HG02763 (cell line): ENCODE results near the gene LYSMD4.
"Not testable (repeated sequence)": the region's sequence is repeated elsewhere in the genome, so short reads cannot be mapped to it uniquely, and the experiment has no call there.

Experiments used
- ATAC-seq: cut with Tn5 transposase; IDR thresholded peaks from one replicate; pipeline ENCODE4 v1.9.1; 2021; ENCODE audit warnings: mild to moderate bottlenecking, moderate library complexity; ENCODE audit not compliant: unreplicated experiment

Gene LYSMD4

GRCh38 chr15:99733268-99734039 lies at the start of gene LYSMD4:
TSS of gene LYSMD4 (minus strand) at chr15:99733437. CDS start at chr15:99731999, 1,438 bp downstream.
- peak; percentile 99 for ATAC-seq

GRCh38 chr15:99782029-99782428 lies 48.8 kb upstream of the LYSMD4 start:
- not testable (repeated sequence) for ATAC-seq

DNA sequence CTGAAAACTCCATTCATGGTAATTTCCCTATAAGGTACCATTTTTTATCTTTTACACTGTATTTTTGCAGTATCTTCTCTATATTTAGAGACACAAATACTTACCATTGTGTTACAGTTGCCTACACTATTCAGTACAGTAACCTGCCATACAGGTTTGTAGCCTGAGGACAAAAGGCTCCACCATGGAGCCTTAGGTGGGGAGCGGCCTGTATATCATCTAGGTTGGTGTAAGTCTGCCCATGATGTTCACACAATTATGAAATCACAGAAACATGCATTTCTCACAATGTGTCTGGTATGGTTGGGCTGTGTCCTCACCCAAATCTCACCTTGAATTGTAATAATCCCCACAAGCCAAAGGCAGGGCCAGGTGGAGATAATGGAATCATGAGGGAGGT lies 43.9 kb upstream of the LYSMD4 start:
- ATAC-seq, result no peak

GRCh38 chr15:99764522-99764921 lies 31.3 kb upstream of the LYSMD4 start:
- no peak for ATAC-seq

DNA sequence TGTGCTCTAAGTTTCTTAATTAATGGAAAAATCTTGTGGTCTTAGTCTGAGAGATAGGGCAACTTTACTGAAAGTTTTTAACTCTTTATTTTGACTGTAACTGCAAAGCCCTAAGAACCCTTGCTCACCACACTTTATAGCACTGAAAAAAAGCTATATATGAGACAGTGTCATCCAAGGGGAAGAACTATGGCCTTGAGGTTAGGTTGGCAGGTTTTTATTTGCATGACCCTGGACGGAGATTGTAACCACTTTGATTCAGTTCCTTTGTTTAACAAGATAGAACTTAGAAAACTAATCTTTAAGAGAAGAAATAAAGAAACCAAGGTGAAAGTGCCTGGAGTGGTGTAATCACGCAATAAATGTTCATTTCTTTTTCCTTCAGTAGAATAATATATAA lies 30.6 kb upstream of the LYSMD4 start:
- no peak for ATAC-seq

- no peak for ATAC-seq
These were observed 29.1 kb upstream of the LYSMD4 start for GRCh38 chr15:99762288-99762687.

DNA sequence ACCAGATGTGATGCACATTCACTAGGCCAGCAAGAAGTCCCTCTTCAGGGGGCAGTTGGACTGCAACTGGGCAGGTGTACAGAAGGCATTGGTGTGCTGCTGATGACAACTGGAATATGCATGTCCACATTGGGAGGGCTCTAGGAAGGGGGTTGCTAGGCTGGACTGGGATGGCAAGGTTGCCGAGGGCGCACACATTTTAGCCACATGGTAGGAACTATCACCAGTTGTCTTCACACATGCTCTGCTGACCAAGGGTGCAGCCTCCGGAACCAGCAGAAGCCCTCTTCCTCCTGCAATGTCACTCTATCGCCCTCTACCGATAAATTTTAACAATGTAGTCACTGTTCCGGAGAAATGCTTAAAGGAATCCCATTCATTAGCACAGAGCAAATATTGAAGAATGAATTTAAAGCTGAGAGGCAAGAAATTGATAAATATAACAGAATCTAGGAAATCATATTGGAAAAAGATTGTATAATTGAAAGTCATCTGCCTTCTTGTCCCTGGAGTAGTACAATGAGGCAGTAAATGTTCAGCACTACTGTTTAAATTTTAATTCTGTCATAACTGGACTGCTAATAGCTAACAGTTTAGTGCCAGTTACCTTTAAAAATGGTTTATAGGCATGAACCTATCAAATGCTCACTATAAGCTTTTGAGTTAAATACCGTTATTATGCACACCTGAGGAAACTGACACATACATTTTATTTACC lies 22.6 kb upstream of the LYSMD4 start:
- peak; percentile 88 for ATAC-seq

DNA sequence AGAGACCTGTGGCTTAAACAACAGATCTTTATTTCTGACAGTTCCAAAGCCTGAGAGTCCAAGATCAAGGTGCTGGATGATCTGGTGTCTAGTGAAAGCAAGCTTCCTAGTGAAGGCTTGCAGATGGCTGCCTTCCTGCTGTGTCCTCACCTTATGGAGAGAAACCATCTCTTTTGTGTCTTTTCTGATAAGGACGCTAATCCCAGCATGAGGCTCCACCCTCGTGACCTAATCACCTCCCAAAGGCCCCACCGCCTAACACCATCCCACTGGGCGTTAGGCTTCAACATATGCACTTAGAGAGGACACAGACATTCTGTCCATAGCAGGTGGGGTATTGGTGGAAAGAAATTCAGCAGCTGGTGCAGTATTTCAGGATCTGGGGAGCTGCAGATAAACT lies 19.8 kb upstream of the LYSMD4 start:
- ATAC-seq, result no peak

DNA sequence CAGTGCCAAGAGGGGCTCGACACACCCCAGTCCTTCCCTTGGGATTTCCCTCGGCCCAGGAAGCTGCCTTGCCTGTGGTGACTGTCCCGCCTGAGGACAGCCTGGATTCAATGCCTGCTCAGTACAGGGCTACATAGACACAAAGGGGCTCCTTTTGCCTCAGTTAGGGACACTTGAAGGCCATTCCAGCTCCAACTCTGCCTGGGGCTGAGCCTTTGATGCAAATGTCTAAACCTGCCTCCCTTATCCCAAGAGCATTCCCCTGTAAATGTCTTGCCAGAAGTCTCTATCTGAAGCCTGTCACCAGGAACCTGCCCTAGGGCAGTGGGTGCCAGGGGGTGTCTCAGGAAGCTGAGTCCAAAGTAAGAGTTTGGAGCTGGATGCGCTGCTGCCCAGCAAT lies 19.3 kb upstream of the LYSMD4 start:
- no peak for ATAC-seq

DNA sequence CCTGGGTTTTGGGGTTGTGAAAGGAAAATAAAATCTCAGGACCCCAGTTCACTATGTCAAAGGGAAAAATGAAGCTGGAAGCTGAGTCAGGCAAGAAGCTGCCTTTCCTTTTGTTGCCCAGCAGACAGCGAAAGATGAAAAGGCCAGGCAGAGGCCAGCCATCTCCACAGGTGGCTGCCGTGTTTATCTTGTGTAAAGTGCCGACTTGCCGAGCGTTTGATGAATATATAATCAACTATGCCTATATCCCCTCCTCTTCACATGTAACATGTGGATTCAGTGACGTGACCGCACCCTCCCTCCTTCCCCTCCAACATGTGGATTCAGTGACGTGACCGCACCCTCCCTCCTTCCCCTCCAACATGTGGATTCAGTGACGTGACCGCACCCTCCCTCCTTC lies 17.1 kb upstream of the LYSMD4 start:
- ATAC-seq, result not testable (repeated sequence)

DNA sequence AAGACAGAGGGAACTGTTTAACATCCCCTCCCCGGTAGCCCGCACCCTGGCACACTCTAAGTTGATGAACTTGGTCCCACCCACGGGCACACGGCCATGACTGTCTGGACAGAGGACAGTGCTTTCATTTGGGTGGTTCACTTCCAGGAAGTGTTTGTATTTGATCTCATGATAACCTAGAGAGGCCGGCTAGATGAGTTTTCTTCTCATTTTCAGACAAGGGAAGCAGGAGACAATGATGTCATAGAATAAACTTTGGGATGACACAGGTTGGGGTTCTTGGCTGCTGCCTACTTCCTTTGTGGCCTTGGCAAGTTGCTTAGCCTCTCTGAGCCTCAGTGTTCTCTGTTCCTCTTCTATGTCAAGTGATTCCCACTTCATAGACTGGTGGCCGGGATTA lies 16.1 kb upstream of the LYSMD4 start:
- ATAC-seq, result no peak

- no peak for ATAC-seq
These were observed 12.3 kb upstream of the LYSMD4 start for GRCh38 chr15:99745370-99746086.

DNA sequence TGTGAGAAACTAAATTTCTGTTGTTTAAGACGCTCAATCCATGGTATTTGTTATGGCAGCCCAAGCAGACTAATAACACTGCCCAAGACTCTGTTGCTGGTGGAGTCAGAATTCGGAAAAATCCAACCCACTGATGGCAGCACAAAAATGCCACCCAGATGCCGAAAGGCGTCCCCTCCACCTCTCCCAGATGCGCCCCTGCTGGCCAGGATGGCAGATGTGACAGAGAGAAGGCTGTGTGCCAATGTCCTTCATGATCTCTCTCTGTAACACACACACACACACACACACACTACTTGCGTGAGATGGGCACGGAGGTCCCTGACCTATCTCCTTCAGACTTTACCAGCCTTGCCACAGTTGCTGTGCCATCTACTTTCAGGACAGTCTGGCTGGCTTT lies 10.9 kb upstream of the LYSMD4 start:
- no peak for ATAC-seq

DNA sequence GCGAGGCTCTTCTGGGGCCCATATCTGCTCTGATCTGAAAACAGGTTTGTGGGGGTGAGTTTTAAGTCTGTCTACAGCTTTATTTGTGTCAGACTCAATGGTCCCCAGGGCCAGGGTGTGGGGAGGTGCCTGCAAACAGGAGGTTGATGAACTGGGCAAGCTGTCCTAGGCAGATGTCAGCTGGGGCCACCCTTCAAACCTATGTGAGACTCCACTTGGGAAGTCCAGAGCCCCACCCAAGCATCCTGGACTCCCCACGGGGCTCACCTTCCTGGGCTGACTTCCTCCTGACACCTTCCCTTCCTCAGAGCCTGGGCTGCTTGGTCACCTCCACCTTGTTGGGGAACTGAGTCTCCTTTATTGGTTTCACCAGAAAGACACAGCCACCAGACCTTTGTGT lies 8.6 kb upstream of the LYSMD4 start:
- ATAC-seq, result no peak

DNA sequence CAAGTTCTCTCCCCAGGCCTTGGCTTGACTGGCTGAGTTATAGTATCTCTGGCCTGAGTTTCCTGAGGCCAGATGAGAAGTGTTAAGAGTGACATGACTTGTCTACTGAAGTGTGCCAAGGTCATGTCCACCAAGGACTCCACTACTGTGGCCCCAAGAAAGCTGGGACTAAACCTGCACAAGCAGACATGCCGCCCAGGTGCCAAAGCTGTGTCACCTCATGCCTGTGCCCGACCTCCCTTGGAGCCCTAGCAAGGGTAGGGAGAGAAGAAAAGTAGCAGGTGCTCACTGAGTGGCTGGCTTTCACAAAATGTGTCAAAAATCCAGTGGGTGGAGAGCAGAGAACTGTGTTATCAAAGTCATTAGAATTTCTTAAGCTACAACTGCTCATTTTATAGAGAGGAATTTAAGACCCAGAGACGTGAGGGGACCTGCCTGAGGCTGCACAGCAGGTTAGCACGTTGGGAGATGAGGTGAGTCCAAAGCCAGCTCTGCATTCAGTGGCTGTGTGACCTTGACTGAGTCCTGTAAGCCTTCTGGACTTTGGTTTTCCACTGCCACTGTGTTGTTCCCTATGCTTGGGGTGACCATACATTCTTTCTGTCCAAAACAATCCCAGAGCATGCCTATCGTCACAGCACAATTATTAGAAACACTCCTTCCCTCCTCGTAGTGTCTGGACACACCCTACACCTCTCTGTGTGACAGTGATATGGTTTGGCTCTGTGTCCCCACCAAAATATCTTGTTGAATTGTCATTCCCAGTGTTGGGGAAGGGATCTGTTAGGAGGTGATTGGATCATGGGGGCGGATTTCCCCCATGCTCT lies 5.0 kb upstream of the LYSMD4 start:
- no peak for ATAC-seq

- ATAC-seq, result no peak
These were observed 3.5 kb upstream of the LYSMD4 start for GRCh38 chr15:99736702-99737101.

GRCh38 chr15:99735868-99736267 lies 2.6 kb upstream of the LYSMD4 start:
- ATAC-seq, result no peak

GRCh38 chr15:99734575-99734974 lies 1.3 kb upstream of the LYSMD4 start:
- no peak for ATAC-seq

GRCh38 chr15:99734040-99734291 lies 729 bp upstream of the LYSMD4 start:
- not testable (repeated sequence) for ATAC-seq

- peak; percentile 30 for ATAC-seq
These were observed 428 bp downstream of the LYSMD4 start for GRCh38 chr15:99732751-99733267.
